Measurements from ENCODE around the gene TECPR1.

The TECPR1 gene

GRCh38 chr7:98241674-98242241 is 10.3 kb downstream of the TECPR1 start:
- no peaks in the 10 kb centered on the region for H3K27me3 ChIP-seq (ENCODE audit: insufficient read depth, poor library complexity, severe bottlenecking)
- H3K27ac ChIP-seq (replicated peaks): no peak overlapping the region
- TF ChIP-seq REST (IDR thresholded peaks at IDR 0.05; ENCODE audit: insufficient replicate concordance, low read depth) (no peak), SPI1 (IDR thresholded peaks at IDR 0.05; ENCODE audit: borderline replicate concordance, low read depth) (no peak), CTCF (IDR thresholded peaks at IDR 0.05; ENCODE audit: insufficient read depth, low read length) (no peak), POLR2AphosphoS5 (IDR thresholded peaks at IDR 0.05; ENCODE audit: low read depth) (no peak), GABPA (IDR thresholded peaks at IDR 0.05; ENCODE audit: low read depth) (no peak)
- H3K4me3 ChIP-seq (replicated peaks; ENCODE audit: insufficient read depth, low read length): no peak overlapping the region
- no peak for DNase-seq (ENCODE audit: low read depth in 1 of 2, low spot score in 1 of 2)

GRCh38 chr7:98240961-98241673 is 10.9 kb downstream of the TECPR1 start:
- TF ChIP-seq POLR2AphosphoS5 (IDR thresholded peaks at IDR 0.05; ENCODE audit: low read depth): no peak
- no peak for TF ChIP-seq SPI1 (IDR thresholded peaks at IDR 0.05; ENCODE audit: borderline replicate concordance, low read depth)
- peak; percentile 69 for TF ChIP-seq CTCF (IDR thresholded peaks at IDR 0.05; ENCODE audit: insufficient read depth, low read length)
- no peak for TF ChIP-seq REST (IDR thresholded peaks at IDR 0.05; ENCODE audit: insufficient replicate concordance, low read depth)
- no peak for TF ChIP-seq GABPA (IDR thresholded peaks at IDR 0.05; ENCODE audit: low read depth)
- no peak overlapping the region for H3K27ac ChIP-seq (replicated peaks)
- peak in 1 of 2 experiments; percentile 35 for DNase-seq (ENCODE audit: low read depth in 1 of 2, low spot score in 1 of 2)

GRCh38 chr7:98238976-98239375 is 13.1 kb downstream of the TECPR1 start:
- Histone ChIP-seq H3K27me3 (ENCODE audit: insufficient read depth, poor library complexity, severe bottlenecking) (no peaks in the 10 kb centered on the region), H3K4me3 (replicated peaks; ENCODE audit: insufficient read depth, low read length) (no peak overlapping the region), H3K27ac (replicated peaks) (no peak overlapping the region)
- no peak for TF ChIP-seq SPI1 (IDR thresholded peaks at IDR 0.05; ENCODE audit: borderline replicate concordance, low read depth)
- no peak for TF ChIP-seq REST (IDR thresholded peaks at IDR 0.05; ENCODE audit: insufficient replicate concordance, low read depth)
- TF ChIP-seq GABPA (IDR thresholded peaks at IDR 0.05; ENCODE audit: low read depth): no peak
- no peak for TF ChIP-seq POLR2AphosphoS5 (IDR thresholded peaks at IDR 0.05; ENCODE audit: low read depth)
- no peak for TF ChIP-seq CTCF (IDR thresholded peaks at IDR 0.05; ENCODE audit: insufficient read depth, low read length)
- DNase-seq (ENCODE audit: low read depth in 1 of 2, low spot score in 1 of 2): no peak

More at GRCh38 chr7:98240961-98241673, 10.9 kb downstream of the TECPR1 start:
- H3K4me3 ChIP-seq (replicated peaks; ENCODE audit: insufficient read depth, low read length): no peak overlapping the region
- no peaks in the 10 kb centered on the region for H3K27me3 ChIP-seq (ENCODE audit: insufficient read depth, poor library complexity, severe bottlenecking)
